ENCODE results near the gene CEBPZ. TPM values are rescaled to one million over a fixed set of nuclear protein-coding genes. Genes with fewer than 3 reads are reported as not detected.
"Not testable (repeated sequence)": the region's sequence is repeated elsewhere in the genome, so short reads cannot be mapped to it uniquely, and the experiment has no call there.

Gene CEBPZ
- total and polyA plus RNA-seq, 2 donors (not counting 1 experiment from before 2014, with no cell fraction given) = 5.3 to 56.5 TPM

- POLR2A ChIA-PET = interaction anchor here (0.7 to 1.2 kb wide), 2 partner anchors 35 to 133 kb away, joined by 3 to 4 read pairs; partner anchors contain the start of genes CEBPZ and NDUFAF7
- H3K4me3 Mint-ChIP-seq = peak within 1 kb of the TSS; percentile 98
- Histone ChIP-seq H3K9me3 (ENCODE audit: control extremely low read depth in 1 of 3, control insufficient read depth in 2 of 3, insufficient read depth in 1 of 3, low read length in 2 of 3) (peaks cover 0 to 5% (median 0%) of the 10 kb centered on the region in 3 donors), H3K9ac (ENCODE audit: low read length) (peak within 1 kb of the TSS; percentile 79), H4K20me1 (ENCODE audit: control insufficient read depth, insufficient read depth, low read length, poor library complexity, severe bottlenecking) (no peaks in the 10 kb centered on the region), H3K36me3 (replicated peaks in 1 of 2; ENCODE audit: control extremely low read depth in 1 of 2, control insufficient read depth in 1 of 2, extremely low read depth in 1 of 2, insufficient read depth in 2 of 2, low read length in 1 of 2) (peaks cover 0 to 10% of the 10 kb centered on the region in 2 experiments), H3K4me1 (ENCODE audit: control insufficient read depth in 2 of 2, insufficient read depth in 2 of 2, low read length in 2 of 2) (peaks cover 16 to 24% of the 10 kb centered on the region in 2 donors), H2AFZ (ENCODE audit: insufficient read depth, low read depth, low read length, poor library complexity, severe bottlenecking) (peak within 1 kb of the TSS; percentile 88), H3K4me3 (ENCODE audit: control extremely low read depth in 1 of 5, extremely low read depth in 1 of 5, insufficient read depth in 1 of 5, low read depth in 2 of 5, low read length in 4 of 5) (peak within 1 kb of the TSS; percentile 70 to 87 (median 80)), H3K27me3 (replicated peaks in 1 of 4; ENCODE audit: control extremely low read depth in 1 of 4, control insufficient read depth in 3 of 4, insufficient read depth in 4 of 4, low read length in 3 of 4) (no peaks in the 10 kb centered on the region), H3K4me2 (replicated peaks; ENCODE audit: low read depth, low read length, poor library complexity, severe bottlenecking) (peak within 1 kb of the TSS; percentile 88), H3K27ac (ENCODE audit: low read length in 2 of 2) (peak within 1 kb of the TSS; percentile 78 to 81), H3K79me2 (ENCODE audit: control insufficient read depth, insufficient read depth, low read length) (peaks cover 37% of the 10 kb centered on the region)
- H3K27ac Mint-ChIP-seq = peak within 1 kb of the TSS; percentile 99
- peaks cover 22% of the 10 kb centered on the region for H3K4me1 Mint-ChIP-seq
- intact Hi-C loops (cut with micrococcal nuclease) = loop anchor here (1.0 to 5.0 kb wide), 5 partner anchors 35 to 230 kb away; partner anchors contain the start of genes CEBPZ, EIF2AK2, GPATCH11 and HEATR5B
- TF ChIP-seq EZH2 (IDR thresholded peaks at IDR 0.05; ENCODE audit: borderline replicate concordance, insufficient read depth, low read depth, low read length, poor library complexity, severe bottlenecking) (no peak), CTCF (IDR thresholded peaks at IDR 0.05) (no peak)
- no peaks in the 10 kb centered on the region for H3K27me3 Mint-ChIP-seq
- ATAC-seq (ENCODE audit: low read depth) (peak; percentile 89), DNase-seq (peak; percentile 94)
- CTCF ChIA-PET = interaction anchor here (1.3 kb wide), 1 partner anchor 28 kb away, joined by 7 read pairs; no protein-coding TSS in a partner anchor
- under 1% methylated on average over 71 of the region's 72 CpGs for WGBS (ENCODE audit: insufficient coverage)
- H3K9me3 Mint-ChIP-seq (ENCODE audit: insufficient read depth) = no peaks in the 10 kb centered on the region
Observed at GRCh38 chr2:37196320-37197195, 34.8 kb downstream of the CEBPZ start, which contains the start of gene CEBPZOS. TSS of gene CEBPZOS (plus strand) at chr2:37196496. CDS start at chr2:37199705, 3,209 bp downstream.

GRCh38 chr2:37195862-37196319 lies 35.5 kb downstream of the CEBPZ start:
- Histone ChIP-seq H3K4me2 (replicated peaks; ENCODE audit: low read depth, low read length, poor library complexity, severe bottlenecking) (peak overlapping the region; percentile 88), H3K9ac (ENCODE audit: low read length) (peak overlapping the region; percentile 79), H3K4me1 (ENCODE audit: control insufficient read depth in 2 of 2, insufficient read depth in 2 of 2, low read length in 2 of 2) (peaks cover 16 to 24% of the 10 kb centered on the region in 2 donors), H3K4me3 (ENCODE audit: control extremely low read depth in 1 of 5, extremely low read depth in 1 of 5, insufficient read depth in 1 of 5, low read depth in 2 of 5, low read length in 4 of 5) (peak overlapping the region; percentile 70 to 87 (median 80)), H3K27ac (ENCODE audit: low read length in 2 of 2) (peak overlapping the region; percentile 78 to 81), H3K79me2 (ENCODE audit: control insufficient read depth, insufficient read depth, low read length) (peaks cover 37% of the 10 kb centered on the region), H2AFZ (ENCODE audit: insufficient read depth, low read depth, low read length, poor library complexity, severe bottlenecking) (peak overlapping the region; percentile 88)
- H3K9me3 ChIP-seq (ENCODE audit: control extremely low read depth in 1 of 3, control insufficient read depth in 2 of 3, insufficient read depth in 1 of 3, low read length in 2 of 3); H3K9me3 Mint-ChIP-seq (ENCODE audit: insufficient read depth); ATAC-seq (ENCODE audit: low read depth); H3K27me3 ChIP-seq (replicated peaks in 1 of 4; ENCODE audit: control extremely low read depth in 1 of 4, control insufficient read depth in 3 of 4, insufficient read depth in 4 of 4, low read length in 3 of 4); H3K36me3 ChIP-seq (replicated peaks in 1 of 2; ENCODE audit: control extremely low read depth in 1 of 2, control insufficient read depth in 1 of 2, extremely low read depth in 1 of 2, insufficient read depth in 2 of 2, low read length in 1 of 2); CTCF ChIA-PET; H4K20me1 ChIP-seq (ENCODE audit: control insufficient read depth, insufficient read depth, low read length, poor library complexity, severe bottlenecking); DNase-seq; H3K27me3 Mint-ChIP-seq: not testable (repeated sequence)
- peaks cover 22% of the 10 kb centered on the region for H3K4me1 Mint-ChIP-seq
- WGBS (ENCODE audit: insufficient coverage) = 85% methylated on average over 13 of the region's 20 CpGs
- POLR2A ChIA-PET = interaction anchor here (0.6 kb wide), 1 partner anchor 1644 kb away, joined by 4 read pairs; no protein-coding TSS in a partner anchor
- intact Hi-C loops (cut with micrococcal nuclease) = loop anchor here (1.0 to 5.0 kb wide), 5 partner anchors 35 to 230 kb away; partner anchors contain the start of genes CEBPZ, EIF2AK2, GPATCH11 and HEATR5B
- H3K27ac Mint-ChIP-seq = peak overlapping the region; percentile 99
- peak overlapping the region; percentile 98 for H3K4me3 Mint-ChIP-seq
